ENCODE results near the gene G3BP1.

Gene G3BP1

DNA sequence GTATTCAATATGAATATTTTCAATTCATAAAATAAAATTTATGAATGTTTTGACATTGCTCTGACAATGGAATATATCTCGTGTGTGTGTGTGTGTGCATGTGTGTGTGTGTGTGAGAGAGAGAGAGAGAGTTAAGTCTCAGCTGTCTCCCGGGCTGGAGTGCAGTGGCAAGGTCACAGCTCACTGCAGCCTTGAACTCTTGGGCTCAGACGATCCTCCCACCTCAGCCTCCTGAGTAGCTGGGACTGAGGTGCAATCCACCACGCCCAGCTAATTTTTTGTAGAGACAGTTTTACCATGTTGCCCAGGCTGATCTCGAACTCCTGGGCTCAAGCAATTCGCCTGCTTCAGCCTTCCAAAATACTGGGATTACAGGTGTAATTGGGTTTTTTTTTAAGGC lies 16.1 kb downstream of the G3BP1 start:
- in situ Hi-C loops (cut with HindIII; ENCODE audit: low sequenced_read_pairs), result no loop called here
- TF ChIP-seq, protein P1, sequence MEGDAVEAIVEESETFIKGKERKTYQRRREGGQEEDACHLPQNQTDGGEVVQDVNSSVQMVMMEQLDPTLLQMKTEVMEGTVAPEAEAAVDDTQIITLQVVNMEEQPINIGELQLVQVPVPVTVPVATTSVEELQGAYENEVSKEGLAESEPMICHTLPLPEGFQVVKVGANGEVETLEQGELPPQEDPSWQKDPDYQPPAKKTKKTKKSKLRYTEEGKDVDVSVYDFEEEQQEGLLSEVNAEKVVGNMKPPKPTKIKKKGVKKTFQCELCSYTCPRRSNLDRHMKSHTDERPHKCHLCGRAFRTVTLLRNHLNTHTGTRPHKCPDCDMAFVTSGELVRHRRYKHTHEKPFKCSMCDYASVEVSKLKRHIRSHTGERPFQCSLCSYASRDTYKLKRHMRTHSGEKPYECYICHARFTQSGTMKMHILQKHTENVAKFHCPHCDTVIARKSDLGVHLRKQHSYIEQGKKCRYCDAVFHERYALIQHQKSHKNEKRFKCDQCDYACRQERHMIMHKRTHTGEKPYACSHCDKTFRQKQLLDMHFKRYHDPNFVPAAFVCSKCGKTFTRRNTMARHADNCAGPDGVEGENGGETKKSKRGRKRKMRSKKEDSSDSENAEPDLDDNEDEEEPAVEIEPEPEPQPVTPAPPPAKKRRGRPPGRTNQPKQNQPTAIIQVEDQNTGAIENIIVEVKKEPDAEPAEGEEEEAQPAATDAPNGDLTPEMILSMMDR (IDR thresholded peaks at IDR 0.05; ENCODE audit: low read depth, low read length, missing control alignments), result no peak
- DNase-seq (ENCODE audit: low read depth), result no peak
- no peak overlapping the region for H3K4me3 ChIP-seq (ENCODE audit: low read depth, low read length)

DNA sequence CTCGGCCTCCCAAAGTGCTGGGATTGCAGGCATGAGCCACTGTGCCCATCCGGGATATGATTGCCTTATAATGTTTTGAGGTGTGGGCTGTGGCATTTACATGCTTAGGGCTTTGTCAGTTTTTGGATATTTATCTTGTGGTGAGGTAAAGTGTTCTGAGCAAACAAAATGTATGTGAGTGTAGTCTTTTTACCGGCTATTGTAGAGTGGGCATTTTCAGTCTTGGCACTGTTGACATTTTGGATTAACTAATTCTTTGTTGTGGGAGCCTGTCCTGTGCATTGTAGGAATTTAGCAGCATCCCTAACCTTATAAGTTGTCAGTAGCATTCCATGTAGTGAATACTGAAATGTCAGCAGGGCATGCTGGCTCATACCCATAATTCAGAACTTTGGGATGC lies 21.6 kb downstream of the G3BP1 start:
- TF ChIP-seq, protein P1 (IDR thresholded peaks at IDR 0.05; ENCODE audit: low read depth, low read length, missing control alignments), result no peak
- in situ Hi-C loops (cut with HindIII; ENCODE audit: low sequenced_read_pairs), result no loop called here
- no peak overlapping the region for H3K4me3 ChIP-seq (ENCODE audit: low read depth, low read length)
- DNase-seq (ENCODE audit: low read depth), result no peak

DNA sequence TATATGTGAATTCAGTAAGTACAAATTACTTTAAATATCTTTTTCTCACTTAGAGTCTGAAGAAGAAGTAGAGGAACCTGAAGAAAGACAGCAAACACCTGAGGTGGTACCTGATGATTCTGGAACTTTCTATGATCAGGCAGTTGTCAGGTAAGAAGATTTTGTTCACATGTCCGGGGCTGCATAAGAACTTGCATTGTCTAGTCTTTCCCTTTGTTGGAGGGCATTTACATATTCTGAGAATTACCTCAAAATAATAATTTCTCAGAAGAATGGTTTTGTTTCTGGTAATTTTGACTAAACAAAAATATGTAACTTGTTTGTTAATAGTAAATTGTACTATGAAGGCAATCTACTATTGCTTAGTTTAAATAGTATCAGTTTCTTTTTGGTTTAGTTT lies 23.7 kb downstream of the G3BP1 start:
- TF ChIP-seq, protein P1 (IDR thresholded peaks at IDR 0.05; ENCODE audit: low read depth, low read length, missing control alignments), result no peak
- in situ Hi-C loops (cut with HindIII; ENCODE audit: low sequenced_read_pairs), result no loop called here
- H3K4me3 ChIP-seq (ENCODE audit: low read depth, low read length), result no peak overlapping the region
- DNase-seq (ENCODE audit: low read depth), result no peak

DNA sequence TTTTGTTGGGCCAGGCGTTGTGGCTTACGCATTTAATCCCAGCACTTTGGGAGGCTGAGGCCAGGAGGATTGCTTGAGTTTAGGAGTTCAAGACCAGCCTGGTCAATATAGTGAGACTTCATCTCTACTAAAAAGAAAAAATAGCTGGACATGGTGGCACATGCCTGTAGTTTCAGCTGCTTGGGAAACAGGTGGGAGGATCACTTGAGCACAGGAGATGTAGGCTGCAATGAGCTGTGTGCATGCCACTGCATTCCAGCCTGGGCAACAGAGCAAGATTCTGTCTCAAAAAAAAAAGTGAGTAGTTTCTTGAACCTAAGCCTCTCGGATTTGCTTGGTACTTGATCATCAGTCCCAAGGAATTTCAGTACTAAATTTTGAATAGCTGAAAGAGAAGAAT lies 26.9 kb downstream of the G3BP1 start:
- no peak overlapping the region for H3K4me3 ChIP-seq (ENCODE audit: low read depth, low read length)
- TF ChIP-seq, protein P1 (IDR thresholded peaks at IDR 0.05; ENCODE audit: low read depth, low read length, missing control alignments), result no peak
- no peak for DNase-seq (ENCODE audit: low read depth)
- in situ Hi-C loops (cut with HindIII; ENCODE audit: low sequenced_read_pairs), result no loop called here

DNA sequence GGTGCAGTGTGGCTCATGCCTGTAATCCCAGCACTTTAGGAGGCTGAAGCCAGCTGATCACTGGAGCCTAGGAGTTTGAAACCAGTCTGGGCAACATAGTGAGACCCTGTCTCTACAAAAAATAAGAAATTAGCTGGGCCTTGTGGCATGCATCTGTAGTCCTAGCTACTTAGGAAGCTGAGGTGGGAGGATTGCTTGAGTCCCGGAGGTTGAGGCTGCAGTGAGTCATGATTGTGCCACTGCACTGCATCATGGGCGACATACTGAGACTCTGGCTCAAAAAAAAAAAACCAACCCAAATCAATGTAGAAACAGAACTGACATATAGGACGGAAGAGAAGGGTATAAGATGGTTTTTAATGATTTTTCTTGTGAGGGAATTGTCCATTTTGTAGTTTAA lies 27.7 kb downstream of the G3BP1 start:
- TF ChIP-seq, protein P1 (IDR thresholded peaks at IDR 0.05; ENCODE audit: low read depth, low read length, missing control alignments), result no peak
- DNase-seq (ENCODE audit: low read depth), result no peak
- in situ Hi-C loops (cut with HindIII; ENCODE audit: low sequenced_read_pairs), result no loop called here
- no peak overlapping the region for H3K4me3 ChIP-seq (ENCODE audit: low read depth, low read length)

DNA sequence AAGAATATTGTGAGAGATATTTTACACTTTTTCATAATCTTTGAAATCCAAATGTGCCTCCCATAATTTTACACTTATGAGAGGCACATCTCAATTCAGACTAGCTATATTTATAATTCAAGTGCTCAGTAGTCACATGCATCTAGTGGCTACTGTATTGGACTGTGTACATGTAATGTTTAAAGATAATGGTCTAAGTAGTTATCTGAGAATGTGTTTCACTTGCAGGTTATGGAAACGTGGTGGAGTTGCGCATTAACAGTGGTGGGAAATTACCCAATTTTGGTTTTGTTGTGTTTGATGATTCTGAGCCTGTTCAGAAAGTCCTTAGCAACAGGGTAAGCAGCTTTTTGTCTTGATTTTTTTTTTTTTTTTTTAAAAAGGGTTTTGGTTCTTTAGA lies 28.8 kb downstream of the G3BP1 start:
- TF ChIP-seq, protein P1 (IDR thresholded peaks at IDR 0.05; ENCODE audit: low read depth, low read length, missing control alignments), result no peak
- in situ Hi-C loops (cut with HindIII; ENCODE audit: low sequenced_read_pairs), result no loop called here
- DNase-seq (ENCODE audit: low read depth), result no peak
- no peak overlapping the region for H3K4me3 ChIP-seq (ENCODE audit: low read depth, low read length)
